Measurements from ENCODE around the gene EGFL6.
"Not testable (repeated sequence)": the region's sequence is repeated elsewhere in the genome, so short reads cannot be mapped to it uniquely, and the experiment has no call there.

EGFL6 gene

DNA sequence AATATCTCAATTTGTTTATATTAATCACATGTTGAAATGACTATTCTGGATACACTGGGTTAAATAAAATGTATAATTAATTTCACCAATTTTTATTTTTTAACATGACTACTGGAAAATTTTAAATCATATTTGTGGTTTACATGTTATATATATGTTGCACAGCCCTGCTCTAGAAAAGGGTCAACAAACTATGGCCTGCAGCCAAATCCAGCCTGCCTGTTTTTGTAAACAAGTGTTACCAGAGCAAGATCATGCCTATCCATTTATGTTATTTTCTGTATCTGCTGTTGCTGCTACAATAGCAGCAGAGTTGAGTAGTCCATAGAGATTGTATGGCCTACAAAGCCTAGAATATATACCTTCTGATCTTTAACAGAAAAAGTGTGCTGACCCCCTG is 84.7 kb downstream of the EGFL6 start:
- Histone ChIP-seq H3K27ac (ENCODE audit: low read depth, low read length) (no peak overlapping the region), H3K4me3 (ENCODE audit: low read depth in 1 of 2, low read length in 2 of 2) (peak overlapping the region in 1 of 2 donors; percentile 56), H3K9ac (ENCODE audit: low read length) (no peak overlapping the region), H3K36me3 (ENCODE audit: insufficient read depth, low read length) (no peaks in the 10 kb centered on the region), H3K4me1 (ENCODE audit: insufficient read depth, low read length) (peaks cover 5% of the 10 kb centered on the region), H3K27me3 (ENCODE audit: control insufficient read depth in 1 of 2, insufficient read depth in 2 of 2, low read length in 2 of 2) (no peaks in the 10 kb centered on the region), H3K9me3 (ENCODE audit: low read length) (no peaks in the 10 kb centered on the region)

DNA sequence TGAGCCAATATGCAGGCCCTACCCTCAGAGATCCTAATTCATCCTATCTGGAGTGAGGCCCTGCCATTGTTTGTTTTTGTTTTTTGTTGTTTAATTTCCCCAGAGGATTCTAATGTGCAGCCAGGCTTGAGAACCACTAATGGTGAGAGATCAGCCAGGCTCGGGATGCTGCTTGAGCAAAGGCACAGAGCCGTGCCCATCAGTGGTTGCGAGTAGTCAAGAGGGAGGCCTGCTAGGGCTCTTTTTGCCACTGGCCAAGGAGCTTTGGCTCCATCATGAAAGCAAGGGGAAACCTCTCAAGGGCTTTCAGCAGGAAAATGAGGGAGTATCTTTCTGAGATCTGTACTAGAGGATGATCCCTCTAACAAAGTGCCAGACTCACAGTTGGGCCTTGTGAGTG is 86.3 kb downstream of the EGFL6 start:
- Histone ChIP-seq H3K9me3 (ENCODE audit: low read length) (no peaks in the 10 kb centered on the region), H3K36me3 (ENCODE audit: insufficient read depth, low read length) (no peaks in the 10 kb centered on the region), H3K4me3 (ENCODE audit: low read depth in 1 of 2, low read length in 2 of 2) (no peak overlapping the region), H3K4me1 (ENCODE audit: insufficient read depth, low read length) (peaks cover 5% of the 10 kb centered on the region), H3K27me3 (ENCODE audit: control insufficient read depth in 1 of 2, insufficient read depth in 2 of 2, low read length in 2 of 2) (no peaks in the 10 kb centered on the region), H3K9ac (ENCODE audit: low read length) (no peak overlapping the region), H3K27ac (ENCODE audit: low read depth, low read length) (no peak overlapping the region)

DNA sequence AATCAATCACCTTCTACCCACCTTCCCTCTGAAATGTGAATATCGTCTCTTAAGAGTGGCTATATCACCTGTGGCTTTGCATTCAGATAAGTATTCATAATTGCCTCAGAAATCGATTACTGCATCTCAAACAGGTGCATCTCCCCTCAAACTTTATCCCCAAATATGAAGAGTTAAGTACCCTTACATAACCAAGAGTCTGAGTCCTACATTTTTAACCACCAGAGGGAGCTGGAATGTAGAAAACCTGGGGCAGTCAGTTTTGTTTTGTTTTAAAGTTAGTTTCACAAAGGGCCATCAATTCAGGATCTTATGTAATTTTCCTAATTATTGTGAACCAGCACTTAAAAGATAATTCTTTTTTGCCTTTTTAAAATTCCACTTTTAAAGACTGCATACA is 89.2 kb downstream of the EGFL6 start:
- H3K9ac ChIP-seq (ENCODE audit: low read length), result no peak overlapping the region
- peaks cover 7% of the 10 kb centered on the region for H3K4me1 ChIP-seq (ENCODE audit: insufficient read depth, low read length)

DNA sequence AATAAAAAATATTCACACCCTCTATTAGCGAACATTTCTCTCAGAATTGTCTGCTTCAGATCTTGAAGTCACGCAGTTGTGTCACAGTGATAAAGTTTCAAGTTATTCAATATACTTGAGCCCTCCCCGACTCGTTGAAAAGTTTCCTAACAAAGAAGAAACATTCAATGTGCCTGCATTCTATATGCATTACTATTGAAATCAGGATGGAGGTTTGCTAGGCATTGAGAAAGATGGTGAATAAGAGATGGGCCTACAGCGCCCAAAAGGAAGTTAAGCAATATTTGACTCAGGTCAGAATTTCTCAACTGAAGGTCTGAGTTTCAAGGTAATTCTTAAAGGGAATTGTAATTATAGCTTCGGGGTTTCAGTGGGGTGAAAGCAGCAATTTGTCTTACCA is 89.7 kb downstream of the EGFL6 start:
- Histone ChIP-seq H3K9me3 (ENCODE audit: low read length) (no peaks in the 10 kb centered on the region), H3K9ac (ENCODE audit: low read length) (no peak overlapping the region), H3K27me3 (ENCODE audit: control insufficient read depth in 1 of 2, insufficient read depth in 2 of 2, low read length in 2 of 2) (no peaks in the 10 kb centered on the region), H3K4me3 (ENCODE audit: low read depth in 1 of 2, low read length in 2 of 2) (no peak overlapping the region), H3K27ac (ENCODE audit: low read depth, low read length) (no peak overlapping the region), H3K4me1 (ENCODE audit: insufficient read depth, low read length) (peaks cover 7% of the 10 kb centered on the region), H3K36me3 (ENCODE audit: insufficient read depth, low read length) (no peaks in the 10 kb centered on the region)

More for the DNA sequence above, 89.2 kb downstream of the EGFL6 start:
- no peak overlapping the region for H3K27ac ChIP-seq (ENCODE audit: low read depth, low read length)
- no peak overlapping the region for H3K4me3 ChIP-seq (ENCODE audit: low read depth in 1 of 2, low read length in 2 of 2)
- no peaks in the 10 kb centered on the region for H3K9me3 ChIP-seq (ENCODE audit: low read length)
- H3K27me3 ChIP-seq (ENCODE audit: control insufficient read depth in 1 of 2, insufficient read depth in 2 of 2, low read length in 2 of 2), result no peaks in the 10 kb centered on the region
- no peaks in the 10 kb centered on the region for H3K36me3 ChIP-seq (ENCODE audit: insufficient read depth, low read length)

DNA sequence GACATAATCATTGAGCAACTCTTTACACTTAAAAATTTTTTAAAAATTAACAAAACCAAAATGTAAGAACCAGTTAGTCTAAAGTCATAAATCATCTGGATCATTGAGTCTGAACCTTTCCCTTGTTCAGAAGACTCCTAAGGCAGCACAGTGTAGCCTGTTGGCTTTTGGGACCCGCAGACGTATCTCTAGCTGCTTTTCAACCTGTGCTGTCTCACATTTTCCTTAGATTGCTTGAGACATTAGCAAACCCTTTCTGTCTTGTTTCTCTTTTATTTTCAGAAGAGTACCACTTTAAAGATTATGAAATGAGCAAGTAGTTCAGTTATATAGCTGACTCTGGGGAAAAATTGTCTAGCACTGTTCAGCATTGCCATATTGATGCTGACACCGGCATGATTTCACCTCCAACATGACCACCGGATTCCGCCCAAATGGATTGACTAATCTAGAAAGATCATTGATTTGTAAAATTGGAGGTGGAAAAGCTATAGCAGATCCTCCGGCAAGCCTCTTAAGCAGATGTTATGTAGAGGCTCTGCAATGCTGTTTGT is 92.4 kb downstream of the EGFL6 start:
- Histone ChIP-seq H3K27ac (ENCODE audit: low read depth, low read length) (peak overlapping the region; percentile 19), H3K9ac (ENCODE audit: low read length) (no peak overlapping the region), H3K4me3 (ENCODE audit: low read depth in 1 of 2, low read length in 2 of 2) (peak overlapping the region in 1 of 2 donors; percentile 30)

DNA sequence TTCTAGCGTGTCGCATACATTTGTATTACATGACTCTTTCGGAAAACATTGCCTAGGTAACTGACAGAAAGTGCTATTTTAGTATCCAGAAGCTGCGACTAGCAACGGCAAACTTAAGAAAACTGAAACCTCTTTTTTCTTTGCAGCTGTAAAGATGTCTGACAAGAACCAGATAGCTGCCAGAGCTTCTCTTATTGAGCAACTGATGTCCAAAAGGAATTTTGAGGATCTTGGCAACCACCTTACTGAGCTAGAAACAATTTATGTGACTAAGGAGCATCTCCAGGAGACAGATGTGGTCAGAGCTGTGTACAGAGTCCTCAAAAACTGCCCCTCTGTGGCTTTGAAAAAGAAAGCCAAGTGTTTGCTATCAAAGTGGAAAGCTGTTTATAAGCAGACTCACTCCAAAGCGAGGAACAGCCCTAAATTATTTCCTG is 93.0 kb downstream of the EGFL6 start:
- H3K4me1 ChIP-seq (ENCODE audit: insufficient read depth, low read length), result peaks cover 7% of the 10 kb centered on the region
- no peak overlapping the region for H3K9ac ChIP-seq (ENCODE audit: low read length)
- H3K36me3 ChIP-seq (ENCODE audit: insufficient read depth, low read length), result no peaks in the 10 kb centered on the region
- no peaks in the 10 kb centered on the region for H3K27me3 ChIP-seq (ENCODE audit: control insufficient read depth in 1 of 2, insufficient read depth in 2 of 2, low read length in 2 of 2)
- peak overlapping the region; percentile 37 for H3K27ac ChIP-seq (ENCODE audit: low read depth, low read length)
- H3K4me3 ChIP-seq (ENCODE audit: low read depth in 1 of 2, low read length in 2 of 2), result peak overlapping the region in 1 of 2 donors; percentile 30
- no peaks in the 10 kb centered on the region for H3K9me3 ChIP-seq (ENCODE audit: low read length)

More for the DNA sequence above, 92.4 kb downstream of the EGFL6 start:
- no peaks in the 10 kb centered on the region for H3K9me3 ChIP-seq (ENCODE audit: low read length)
- no peaks in the 10 kb centered on the region for H3K36me3 ChIP-seq (ENCODE audit: insufficient read depth, low read length)
- peaks cover 7% of the 10 kb centered on the region for H3K4me1 ChIP-seq (ENCODE audit: insufficient read depth, low read length)
- no peaks in the 10 kb centered on the region for H3K27me3 ChIP-seq (ENCODE audit: control insufficient read depth in 1 of 2, insufficient read depth in 2 of 2, low read length in 2 of 2)

DNA sequence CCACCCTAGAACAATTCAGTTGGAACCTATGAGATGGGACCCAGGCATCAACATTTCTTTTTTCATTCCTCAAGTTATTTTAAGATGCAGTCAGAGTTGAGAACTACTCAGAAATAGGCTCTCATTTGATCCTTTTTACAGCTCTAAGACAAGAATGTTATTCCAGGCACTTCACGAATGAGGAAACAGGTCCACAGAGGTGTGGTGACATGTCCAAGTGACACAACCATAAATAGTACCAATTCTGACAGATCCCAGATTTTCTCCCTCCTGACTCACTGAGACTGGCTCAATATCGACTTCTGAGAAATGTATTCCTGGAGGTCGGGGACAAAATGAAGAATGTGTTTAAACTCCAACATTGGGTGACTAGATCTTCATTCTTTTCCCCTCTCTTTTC is 94.6 kb downstream of the EGFL6 start:
- peaks cover 7% of the 10 kb centered on the region for H3K4me1 ChIP-seq (ENCODE audit: insufficient read depth, low read length)
- no peak overlapping the region for H3K9ac ChIP-seq (ENCODE audit: low read length)
- no peak overlapping the region for H3K4me3 ChIP-seq (ENCODE audit: low read depth in 1 of 2, low read length in 2 of 2)
- H3K27me3 ChIP-seq (ENCODE audit: control insufficient read depth in 1 of 2, insufficient read depth in 2 of 2, low read length in 2 of 2), result no peaks in the 10 kb centered on the region
- no peak overlapping the region for H3K27ac ChIP-seq (ENCODE audit: low read depth, low read length)
- H3K36me3 ChIP-seq (ENCODE audit: insufficient read depth, low read length), result no peaks in the 10 kb centered on the region
- H3K9me3 ChIP-seq (ENCODE audit: low read length), result no peaks in the 10 kb centered on the region

DNA sequence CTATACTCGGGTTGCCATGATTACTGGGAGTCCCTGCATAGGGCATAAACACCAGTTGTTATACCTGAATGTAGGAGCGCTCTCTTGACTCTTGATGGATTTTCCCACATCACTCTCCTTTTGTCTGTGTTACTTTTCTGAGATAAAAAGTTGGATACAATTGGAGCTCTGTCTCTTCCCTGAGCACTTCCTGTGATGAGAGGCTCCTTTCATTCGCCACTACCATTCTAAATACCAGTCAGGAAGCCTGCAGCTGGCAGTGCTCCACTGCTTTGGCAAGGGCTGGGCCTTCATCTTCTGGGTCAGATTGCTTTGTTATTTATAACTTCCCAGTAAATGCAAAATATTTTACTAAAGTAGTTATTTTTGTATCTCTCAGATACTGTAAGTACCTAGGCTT is 97.4 kb downstream of the EGFL6 start:
- no peaks in the 10 kb centered on the region for H3K36me3 ChIP-seq (ENCODE audit: insufficient read depth, low read length)
- no peak overlapping the region for H3K9ac ChIP-seq (ENCODE audit: low read length)
- no peak overlapping the region for H3K4me3 ChIP-seq (ENCODE audit: low read depth in 1 of 2, low read length in 2 of 2)
- H3K4me1 ChIP-seq (ENCODE audit: insufficient read depth, low read length), result peaks cover 6% of the 10 kb centered on the region
- H3K27me3 ChIP-seq (ENCODE audit: control insufficient read depth in 1 of 2, insufficient read depth in 2 of 2, low read length in 2 of 2), result peaks cover 0 to 8% of the 10 kb centered on the region in 2 donors
- no peak overlapping the region for H3K27ac ChIP-seq (ENCODE audit: low read depth, low read length)
- no peaks in the 10 kb centered on the region for H3K9me3 ChIP-seq (ENCODE audit: low read length)

DNA sequence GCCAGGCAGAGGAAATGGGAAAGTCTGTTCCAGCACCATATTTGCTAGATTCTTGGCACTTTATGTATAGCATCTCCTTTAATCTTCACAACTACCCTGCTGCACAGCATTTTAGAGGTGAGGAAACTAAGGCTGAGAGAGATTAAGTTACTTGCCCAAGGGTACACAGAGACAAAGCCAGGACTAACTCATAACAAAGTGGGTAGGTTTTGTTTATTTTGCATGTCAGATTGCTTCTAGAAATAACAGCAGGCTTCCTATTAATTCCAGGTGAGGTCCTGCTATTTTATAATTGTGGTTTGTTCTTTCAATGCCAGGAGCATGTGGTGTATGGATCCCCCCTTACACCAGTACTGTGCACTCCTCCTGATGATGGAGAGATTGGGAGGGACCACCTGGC is 98.5 kb downstream of the EGFL6 start:
- Histone ChIP-seq H3K27ac (ENCODE audit: low read depth, low read length) (no peak overlapping the region), H3K27me3 (ENCODE audit: control insufficient read depth in 1 of 2, insufficient read depth in 2 of 2, low read length in 2 of 2) (peaks cover 0 to 8% of the 10 kb centered on the region in 2 donors)

DNA sequence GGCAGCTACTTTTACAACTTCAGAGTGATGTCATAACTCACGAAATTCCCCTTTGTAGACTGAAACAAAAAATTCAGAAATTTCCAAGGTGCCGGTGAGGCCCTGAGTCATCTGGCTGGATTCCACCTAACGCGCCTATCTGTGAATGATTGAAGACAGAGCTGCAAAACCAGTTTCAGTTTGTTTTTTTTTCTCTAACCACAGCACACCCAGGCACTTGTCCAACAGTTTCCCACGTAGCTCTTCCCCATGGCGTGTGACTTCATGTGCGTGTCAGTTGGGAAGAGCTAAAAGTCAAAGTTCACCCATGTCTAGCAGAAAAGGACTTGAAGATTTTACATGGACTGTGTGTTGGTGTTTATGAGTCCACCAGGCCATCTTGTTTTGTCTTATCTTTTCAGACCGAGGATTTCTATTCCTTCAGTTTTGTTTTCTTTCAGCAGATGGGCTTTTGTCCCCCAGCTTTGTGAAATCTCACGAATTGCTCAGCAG is 99.9 kb downstream of the EGFL6 start:
- Histone ChIP-seq H3K4me3 (ENCODE audit: low read depth in 1 of 2, low read length in 2 of 2) (no peak overlapping the region), H3K9me3 (ENCODE audit: low read length) (no peaks in the 10 kb centered on the region), H3K27me3 (ENCODE audit: control insufficient read depth in 1 of 2, insufficient read depth in 2 of 2, low read length in 2 of 2) (peaks cover 0 to 8% of the 10 kb centered on the region in 2 donors), H3K4me1 (ENCODE audit: insufficient read depth, low read length) (peaks cover 5% of the 10 kb centered on the region), H3K27ac (ENCODE audit: low read depth, low read length) (no peak overlapping the region), H3K36me3 (ENCODE audit: insufficient read depth, low read length) (no peaks in the 10 kb centered on the region), H3K9ac (ENCODE audit: low read length) (no peak overlapping the region)

More for the DNA sequence above, 98.5 kb downstream of the EGFL6 start:
- Histone ChIP-seq H3K9me3 (ENCODE audit: low read length) (no peaks in the 10 kb centered on the region), H3K36me3 (ENCODE audit: insufficient read depth, low read length) (no peaks in the 10 kb centered on the region), H3K4me1 (ENCODE audit: insufficient read depth, low read length) (peaks cover 5% of the 10 kb centered on the region), H3K9ac (ENCODE audit: low read length) (no peak overlapping the region), H3K4me3 (ENCODE audit: low read depth in 1 of 2, low read length in 2 of 2) (no peak overlapping the region)

DNA sequence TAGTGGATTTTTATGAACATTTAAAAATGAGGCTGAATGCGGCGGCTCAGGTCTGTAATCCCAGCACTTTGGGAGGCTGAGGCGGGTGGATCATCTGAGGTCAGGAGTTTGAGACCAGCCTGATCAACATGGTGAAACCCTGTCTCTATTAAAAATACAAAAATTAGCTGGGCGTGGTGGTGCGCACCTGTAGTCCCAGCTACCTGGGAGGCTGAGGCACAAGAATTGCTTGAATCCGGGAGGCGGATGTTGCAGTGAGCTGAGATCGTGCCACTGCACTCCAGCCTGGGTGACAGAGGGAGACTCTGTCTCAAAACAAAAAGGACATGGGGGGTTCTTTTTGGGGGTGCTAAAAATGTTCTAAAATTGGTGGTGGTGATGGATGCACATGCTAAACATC is 100.4 kb downstream of the EGFL6 start:
- not testable (repeated sequence) for H3K27ac ChIP-seq (ENCODE audit: low read depth, low read length); H3K9me3 ChIP-seq (ENCODE audit: low read length); H3K4me3 ChIP-seq (ENCODE audit: low read depth in 1 of 2, low read length in 2 of 2); H3K27me3 ChIP-seq (ENCODE audit: control insufficient read depth in 1 of 2, insufficient read depth in 2 of 2, low read length in 2 of 2); H3K36me3 ChIP-seq (ENCODE audit: insufficient read depth, low read length); H3K9ac ChIP-seq (ENCODE audit: low read length); H3K4me1 ChIP-seq (ENCODE audit: insufficient read depth, low read length)

DNA sequence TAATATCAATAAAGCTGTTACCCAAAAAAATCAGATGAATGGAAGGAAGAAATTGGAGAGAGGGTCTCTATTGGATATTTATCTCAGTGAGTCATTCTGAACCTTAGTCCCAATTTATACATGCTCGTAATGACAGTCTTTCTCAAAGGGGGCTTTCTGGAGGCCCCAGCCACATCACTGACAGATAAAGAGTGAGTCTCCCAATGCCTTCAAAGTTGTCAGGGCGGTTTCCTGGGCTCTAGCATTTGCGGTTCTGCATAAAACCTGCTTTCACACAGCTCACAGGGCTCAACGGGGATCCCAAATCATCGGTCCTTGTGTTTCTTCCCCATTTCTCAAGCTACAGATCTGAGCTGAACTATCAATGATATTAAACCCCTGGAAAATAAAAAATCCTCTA is 100.8 kb downstream of the EGFL6 start:
- H3K4me1 ChIP-seq (ENCODE audit: insufficient read depth, low read length), result peaks cover 5% of the 10 kb centered on the region
- H3K36me3 ChIP-seq (ENCODE audit: insufficient read depth, low read length), result no peaks in the 10 kb centered on the region
- H3K27ac ChIP-seq (ENCODE audit: low read depth, low read length), result no peak overlapping the region
- H3K27me3 ChIP-seq (ENCODE audit: control insufficient read depth in 1 of 2, insufficient read depth in 2 of 2, low read length in 2 of 2), result peaks cover 0 to 8% of the 10 kb centered on the region in 2 donors
- no peaks in the 10 kb centered on the region for H3K9me3 ChIP-seq (ENCODE audit: low read length)
- no peak overlapping the region for H3K4me3 ChIP-seq (ENCODE audit: low read depth in 1 of 2, low read length in 2 of 2)
- H3K9ac ChIP-seq (ENCODE audit: low read length), result no peak overlapping the region

Measured in muscle layer of colon (tissue), 2 donors.